BLaER1 (cell line): Measurements from ENCODE around the gene PHACTR3.

Experiments
- H3K27ac ChIP-seq: shearing (Covaris generic); formaldehyde crosslinking; 2 replicates; pipeline ENCODE4 v1.8.1; 2022
- H3K27me3 ChIP-seq: shearing (Covaris generic); formaldehyde crosslinking; 2 replicates; pipeline ENCODE4 v1.8.1; 2022
- H3K36me3 ChIP-seq: shearing (Covaris generic); formaldehyde crosslinking; 2 replicates; pipeline ENCODE4 v1.8.1; 2022
- H3K4me1 ChIP-seq: shearing (Covaris generic); formaldehyde crosslinking; 2 replicates; pipeline ENCODE4 v1.8.1; 2022
- H3K4me2 ChIP-seq: shearing (Covaris generic); formaldehyde crosslinking; 2 replicates; pipeline ENCODE4 v1.8.1; 2022
- H3K4me3 ChIP-seq: shearing (Covaris generic); formaldehyde crosslinking; 2 replicates; pipeline ENCODE4 v1.8.1; 2022
- H3K9ac ChIP-seq: shearing (Covaris generic); formaldehyde crosslinking; 2 replicates; pipeline ENCODE4 v1.8.1; 2022
- H3K9me3 ChIP-seq: shearing (Covaris generic); formaldehyde crosslinking; 2 replicates; pipeline ENCODE4 v1.8.1; 2022
- H4K20me1 ChIP-seq: shearing (Covaris generic); formaldehyde crosslinking; 2 replicates; pipeline ENCODE4 v1.8.1; 2022
- Cebpa-rat ChIP-seq: shearing (Covaris generic); IDR thresholded peaks from 2 replicates; pipeline ENCODE4 v1.8.1; 2022

Gene PHACTR3

GRCh38 chr20:59627298-59627697 is 23.0 kb downstream of the PHACTR3 start:
- no peak for TF ChIP-seq Cebpa-rat
- H3K4me3 ChIP-seq, result no peak overlapping the region
- peaks cover 96% of the 10 kb centered on the region for H3K4me1 ChIP-seq
- no peak overlapping the region for H3K27ac ChIP-seq
- H3K9ac ChIP-seq, result no peak overlapping the region
- peaks cover 100% of the 10 kb centered on the region for H3K36me3 ChIP-seq
- no peaks in the 10 kb centered on the region for H3K9me3 ChIP-seq
- H3K27me3 ChIP-seq, result no peaks in the 10 kb centered on the region
- H3K4me2 ChIP-seq, result peak overlapping the region; percentile 3; the same call in 1 of the 2 replicates
- peaks cover 100% of the 10 kb centered on the region for H4K20me1 ChIP-seq

GRCh38 chr20:59628171-59628570 is 23.8 kb downstream of the PHACTR3 start:
- Histone ChIP-seq H4K20me1 (peaks cover 100% of the 10 kb centered on the region), H3K9ac (no peak overlapping the region), H3K27me3 (no peaks in the 10 kb centered on the region), H3K27ac (no peak overlapping the region), H3K4me3 (no peak overlapping the region), H3K36me3 (peaks cover 100% of the 10 kb centered on the region), H3K4me1 (peaks cover 97% of the 10 kb centered on the region), H3K9me3 (no peaks in the 10 kb centered on the region), H3K4me2 (0 out of 2 replicates have a peak overlapping the region, but pooled peaks have one; percentile 8)
- TF ChIP-seq Cebpa-rat, result no peak

- Histone ChIP-seq H3K27me3 (no peaks in the 10 kb centered on the region), H3K9me3 (no peaks in the 10 kb centered on the region), H3K4me2 (peak overlapping the region; percentile 23; the same call in 1 of the 2 replicates), H3K27ac (0 out of 2 replicates have a peak overlapping the region, but pooled peaks have one; percentile 40), H3K4me1 (peaks cover 94% of the 10 kb centered on the region), H3K36me3 (peaks cover 100% of the 10 kb centered on the region), H4K20me1 (peaks cover 100% of the 10 kb centered on the region), H3K9ac (no peak overlapping the region), H3K4me3 (no peak overlapping the region)
- no peak for TF ChIP-seq Cebpa-rat
These were observed 25.1 kb downstream of the PHACTR3 start for GRCh38 chr20:59629141-59630045.

- H3K27me3 ChIP-seq, result no peaks in the 10 kb centered on the region
- no peak overlapping the region for H3K4me3 ChIP-seq
- no peak overlapping the region for H3K27ac ChIP-seq
These were observed 26.2 kb downstream of the PHACTR3 start for GRCh38 chr20:59630526-59630925.

GRCh38 chr20:59631751-59632540 is 27.6 kb downstream of the PHACTR3 start:
- no peaks in the 10 kb centered on the region for H3K9me3 ChIP-seq
- H3K27me3 ChIP-seq, result no peaks in the 10 kb centered on the region
- no peak overlapping the region for H3K4me3 ChIP-seq
- H3K27ac ChIP-seq, result no peak overlapping the region
- peak overlapping the region; percentile 39 for H3K4me2 ChIP-seq
- H3K4me1 ChIP-seq, result peaks cover 82% of the 10 kb centered on the region
- 0 out of 2 replicates have a peak overlapping the region, but pooled peaks have one; percentile 38 for H3K9ac ChIP-seq
- H4K20me1 ChIP-seq, result peaks cover 100% of the 10 kb centered on the region
- TF ChIP-seq Cebpa-rat, result no peak
- H3K36me3 ChIP-seq, result peaks cover 98% of the 10 kb centered on the region

More at GRCh38 chr20:59630526-59630925, 26.2 kb downstream of the PHACTR3 start:
- TF ChIP-seq Cebpa-rat, result no peak
- Histone ChIP-seq H3K4me1 (peaks cover 90% of the 10 kb centered on the region), H3K9ac (no peak overlapping the region), H4K20me1 (peaks cover 100% of the 10 kb centered on the region), H3K36me3 (peaks cover 98% of the 10 kb centered on the region), H3K4me2 (peak overlapping the region; percentile 39), H3K9me3 (no peaks in the 10 kb centered on the region)

- Histone ChIP-seq H3K4me1 (peaks cover 78% of the 10 kb centered on the region), H3K27ac (no peak overlapping the region), H3K9ac (no peak overlapping the region), H3K36me3 (peaks cover 98% of the 10 kb centered on the region), H3K9me3 (no peaks in the 10 kb centered on the region), H3K4me3 (no peak overlapping the region), H3K4me2 (peak overlapping the region; percentile 39), H3K27me3 (no peaks in the 10 kb centered on the region), H4K20me1 (peaks cover 100% of the 10 kb centered on the region)
- no peak for TF ChIP-seq Cebpa-rat
These were observed 28.3 kb downstream of the PHACTR3 start for GRCh38 chr20:59632541-59633113.

- peaks cover 100% of the 10 kb centered on the region for H4K20me1 ChIP-seq
- H3K9me3 ChIP-seq, result no peaks in the 10 kb centered on the region
- peak overlapping the region; percentile 34 for H3K4me2 ChIP-seq
- H3K4me3 ChIP-seq, result no peak overlapping the region
- no peak overlapping the region for H3K27ac ChIP-seq
- no peaks in the 10 kb centered on the region for H3K27me3 ChIP-seq
- no peak for TF ChIP-seq Cebpa-rat
- no peak overlapping the region for H3K9ac ChIP-seq
- H3K4me1 ChIP-seq, result peaks cover 68% of the 10 kb centered on the region
- peaks cover 93% of the 10 kb centered on the region for H3K36me3 ChIP-seq
These were observed 29.4 kb downstream of the PHACTR3 start for GRCh38 chr20:59633656-59634251.

- H3K4me1 ChIP-seq, result peaks cover 65% of the 10 kb centered on the region
- H3K4me2 ChIP-seq, result peak overlapping the region; percentile 34
- no peak overlapping the region for H3K4me3 ChIP-seq
- peaks cover 100% of the 10 kb centered on the region for H4K20me1 ChIP-seq
- H3K9ac ChIP-seq, result no peak overlapping the region
- TF ChIP-seq Cebpa-rat, result no peak
- H3K27me3 ChIP-seq, result no peaks in the 10 kb centered on the region
- H3K9me3 ChIP-seq, result no peaks in the 10 kb centered on the region
- peaks cover 91% of the 10 kb centered on the region for H3K36me3 ChIP-seq
- H3K27ac ChIP-seq, result no peak overlapping the region
These were observed 30.2 kb downstream of the PHACTR3 start for GRCh38 chr20:59634435-59635005.
